IMR-90 (cell line): ENCODE measurements around the gene ISM2. TPM values are rescaled to one million over a fixed set of nuclear protein-coding genes. Genes with fewer than 3 reads are reported as not detected.

ENCODE experiments used
- ATAC-seq: fragments of 200-7000 bp; cut with Tn5 transposase; 2 replicates; pipeline ENCODE4 v1.9.1; 2020; ENCODE audit warnings: low read depth, mild to moderate bottlenecking, moderate library complexity
- BruUV-seq: library from RNA; stranded (reverse); fragments of 400-500 nt; replicated peaks from 2 replicates; lab custom pipeline; 2021; lab: Mats Ljungman, UMichigan
- CTCF ChIA-PET: fragments of 300-600 bp; formaldehyde crosslinking; extraction: SDS; loops from one replicate; lab custom pipeline; 2021; ENCODE audit warnings: antibody characterized with exemption; lab: Yijun Ruan, JAX
- POLR2A ChIA-PET: fragments of 300-600 bp; sonication (Branson Sonifier 250); formaldehyde crosslinking; loops from one replicate; lab custom pipeline; 2022; ENCODE audit warnings: antibody characterized with exemption; ENCODE audit not compliant: unreplicated experiment; lab: Charles Lee
- DNase-seq: peaks from one replicate; pipeline ENCODE4 v3.0.0; 2013
- H2AFZ ChIP-seq: replicated peaks from 2 replicates; pipeline ENCODE3; 2013; ENCODE audit warnings: low read length, mild to moderate bottlenecking; ENCODE audit not compliant: poor library complexity
- H2AK5ac ChIP-seq: 2 replicates; pipeline ENCODE4 v1.6.1; 2013; ENCODE audit warnings: low read depth, low read length, inconsistent platforms
- H2AK9ac ChIP-seq: replicated peaks from 2 replicates; pipeline ENCODE3; 2013; ENCODE audit warnings: mild to moderate bottlenecking, low read depth, low read length, moderate library complexity; ENCODE audit not compliant: poor library complexity
- H2BK120ac ChIP-seq: 2 replicates; pipeline ENCODE4 v1.6.1; 2013; ENCODE audit warnings: low read depth, low read length, inconsistent platforms
- H2BK15ac ChIP-seq: 3 replicates; pipeline ENCODE4 v1.6.1; 2013; ENCODE audit warnings: low read depth, low read length, inconsistent platforms
- H2BK20ac ChIP-seq: 2 replicates; pipeline ENCODE4 v1.6.1; 2013; ENCODE audit warnings: low read depth, mild to moderate bottlenecking, inconsistent platforms, low read length, moderate library complexity
- H2BK5ac ChIP-seq: 2 replicates; pipeline ENCODE4 v1.6.1; 2013; ENCODE audit warnings: mild to moderate bottlenecking, low read depth, low read length, inconsistent platforms; ENCODE audit not compliant: poor library complexity, severe bottlenecking
- H3K14ac ChIP-seq: replicated peaks from 2 replicates; pipeline ENCODE4 v1.6.1; 2013; ENCODE audit warnings: low read depth, low read length, inconsistent platforms
- H3K18ac ChIP-seq: 2 replicates; pipeline ENCODE4 v1.6.1; 2013; ENCODE audit warnings: low read depth, low read length, control low read depth
- H3K23ac ChIP-seq: 2 replicates; pipeline ENCODE4 v1.6.1; 2013; ENCODE audit warnings: low read depth, low read length, inconsistent platforms
- H3K27ac ChIP-seq: 2 replicates; pipeline ENCODE4 v1.5.1; 2013; ENCODE audit warnings: mild to moderate bottlenecking, control low read depth, low read length; ENCODE audit not compliant: insufficient read depth
- H3K27me3 ChIP-seq: 2 replicates; pipeline ENCODE4 v1.6.1; 2013; ENCODE audit warnings: low read length; ENCODE audit not compliant: control insufficient read depth, insufficient read depth
- H3K36me3 ChIP-seq: 2 replicates; pipeline ENCODE4 v1.6.1; 2013; ENCODE audit warnings: low read length, mixed read lengths; ENCODE audit not compliant: control insufficient read depth, insufficient read depth
- H3K4ac ChIP-seq: 2 replicates; pipeline ENCODE4 v1.6.1; 2013; ENCODE audit warnings: low read depth, low read length, inconsistent platforms
- H3K4me1 ChIP-seq: 2 replicates; pipeline ENCODE4 v1.6.1; 2013; ENCODE audit warnings: low read length, mixed read lengths; ENCODE audit not compliant: control insufficient read depth, insufficient read depth
- H3K4me2 ChIP-seq: 2 replicates; pipeline ENCODE4 v1.6.1; 2013; ENCODE audit warnings: low read depth, mild to moderate bottlenecking, control low read depth, low read length, moderate library complexity
- H3K4me3 ChIP-seq: 2 replicates; pipeline ENCODE4 v1.5.1; 2013; ENCODE audit warnings: low read depth, mild to moderate bottlenecking, control low read depth, low read length, moderate library complexity; ENCODE audit not compliant: insufficient read depth
- H3K56ac ChIP-seq: 2 replicates; pipeline ENCODE4 v1.6.1; 2013; ENCODE audit warnings: low read length, inconsistent platforms; ENCODE audit not compliant: insufficient read depth; ENCODE audit errors: extremely low read depth
- H3K79me1 ChIP-seq, 2 experiments: 2 replicates each; pipeline ENCODE4 v1.6.1; 2013; ENCODE audit warnings: low read length in 2 of 2, inconsistent platforms in 1 of 2, low read depth in 1 of 2
- H3K9ac ChIP-seq: 2 replicates; pipeline ENCODE4 v1.6.1; 2013; ENCODE audit warnings: low read depth, low read length, control low read depth
- H3K9me1 ChIP-seq: 2 replicates; pipeline ENCODE4 v1.6.1; 2013; ENCODE audit warnings: low read length, inconsistent platforms; ENCODE audit not compliant: insufficient read depth
- H3K9me3 ChIP-seq: 2 replicates; pipeline ENCODE4 v1.6.1; 2013; ENCODE audit warnings: low read length; ENCODE audit not compliant: control insufficient read depth, insufficient read depth
- H4K20me1 ChIP-seq: 2 replicates; pipeline ENCODE4 v1.6.1; 2013; ENCODE audit warnings: low read length, inconsistent platforms; ENCODE audit not compliant: insufficient read depth
- H4K5ac ChIP-seq: 2 replicates; pipeline ENCODE4 v1.6.1; 2013; ENCODE audit warnings: mild to moderate bottlenecking, low read depth, low read length, control low read depth
- H4K8ac ChIP-seq, 2 experiments: 2 replicates each; pipeline ENCODE4 v1.6.1; 2013; ENCODE audit warnings: low read depth in 2 of 2, low read length in 2 of 2, control low read depth in 1 of 2, inconsistent platforms in 1 of 2
- H4K91ac ChIP-seq: 2 replicates; pipeline ENCODE4 v1.6.1; 2013; ENCODE audit warnings: low read depth, low read length, inconsistent platforms; ENCODE audit not compliant: insufficient read depth
- BHLHE40 ChIP-seq: fragments of 150-350 bp; IDR thresholded peaks from 2 replicates; pipeline ENCODE4 v1.6.1; 2016; ENCODE audit warnings: mild to moderate bottlenecking, low read depth, low read length
- CEBPB ChIP-seq: IDR thresholded peaks from 2 replicates; pipeline ENCODE4 v1.6.1; 2012; ENCODE audit warnings: low read depth, low read length, improper control_type of control experiment
- CTCF ChIP-seq: conservative IDR thresholded peaks from 2 replicates; pipeline ENCODE4 v1.5.1; 2012; ENCODE audit warnings: mild to moderate bottlenecking, low read depth, low read length, improper control_type of control experiment
- ELK1 ChIP-seq: fragments of 150-350 bp; IDR thresholded peaks from 2 replicates; pipeline ENCODE4 v1.6.1; 2016; ENCODE audit warnings: low read depth, mild to moderate bottlenecking, low read length, moderate library complexity, borderline replicate concordance
- FOS ChIP-seq: fragments of 150-350 bp; IDR thresholded peaks from 2 replicates; pipeline ENCODE4 v1.6.1; 2016; ENCODE audit warnings: low read depth, low read length
- MAFK ChIP-seq: IDR thresholded peaks from 2 replicates; pipeline ENCODE4 v1.6.1; 2012; ENCODE audit warnings: low read depth, low read length, improper control_type of control experiment
- MXI1 ChIP-seq: IDR thresholded peaks from 2 replicates; pipeline ENCODE4 v1.6.1; 2012; ENCODE audit warnings: low read depth, mild to moderate bottlenecking, low read length, moderate library complexity, borderline replicate concordance
- NFE2L2 ChIP-seq: fragments of 150-350 bp; IDR thresholded peaks from 2 replicates; pipeline ENCODE4 v1.6.1; 2016; ENCODE audit warnings: low read depth, mild to moderate bottlenecking, low read length
- POLR2A ChIP-seq: IDR thresholded peaks from 2 replicates; pipeline ENCODE4 v1.6.1; 2012; ENCODE audit warnings: mild to moderate bottlenecking, low read depth, low read length
- RAD21 ChIP-seq: IDR thresholded peaks from 2 replicates; pipeline ENCODE4 v1.6.1; 2012; ENCODE audit warnings: low read length, improper control_type of control experiment
- RCOR1 ChIP-seq: IDR thresholded peaks from 2 replicates; pipeline ENCODE4 v1.6.1; 2012; ENCODE audit warnings: mild to moderate bottlenecking, low read length, improper control_type of control experiment; ENCODE audit not compliant: insufficient replicate concordance
- RFX5 ChIP-seq: IDR thresholded peaks from 2 replicates; pipeline ENCODE4 v1.8.0; 2012; ENCODE audit warnings: low read depth, mild to moderate bottlenecking, low read length, moderate library complexity
- SMC3 ChIP-seq: fragments of 150-350 bp; IDR thresholded peaks from 2 replicates; pipeline ENCODE4 v1.6.1; 2016; ENCODE audit warnings: low read depth, mild to moderate bottlenecking, antibody characterized with exemption, low read length, moderate library complexity
- WGBS, 2 experiments: methylation state at CpG; one replicate each; pipeline versions ENCODE4 v1.1.5 to v1.1.7; 2013; ENCODE audit warnings: missing lambda C conversion rate in 2 of 2; ENCODE audit not compliant: insufficient read length in 1 of 2; ENCODE audit errors: extremely low coverage in 2 of 2; 5-methylcytosine and 5-hydroxymethylcytosine counted together
- dilution Hi-C: fragments of 300-500 bp; cut with HindIII; formaldehyde crosslinking; loops from one replicate; pipeline ENCODE4 v1.14.3; 2018; ENCODE audit warnings: low sequenced_read_pairs; ENCODE audit not compliant: unreplicated experiment
- in situ Hi-C: fragments of 300-500 bp; cut with MboI; formaldehyde crosslinking; loops from 3 replicates; pipeline ENCODE4 v1.14.3; 2019; ENCODE audit warnings: low sequenced_read_pairs, inconsistent platforms, mixed read lengths
- intact Hi-C: fragments of 100-400 bp; cut with micrococcal nuclease; formaldehyde crosslinking; loops from 2 replicates; pipeline ENCODE4 v1.10.0; 2022
- polyA plus RNA-seq, 3 experiments: library from polyadenylated mRNA; depleted of rRNA; stranded (reverse); fragments of >200 nt; gene quantifications; 2 replicates each; pipeline ENCODE4 v1.2.3, GENCODE V29; 2012; ENCODE audit warnings: low replicate concordance in 1 of 3
- total RNA-seq: library from RNA; depleted of rRNA; stranded (reverse); fragments of >200 nt; gene quantifications from 2 replicates; pipeline ENCODE4 v1.2.3, GENCODE V29; 2012

ISM2 gene
- total and polyA plus RNA-seq, 2 of the 4 experiments (the other 2 are of a cell fraction), result under 0.01 to 0.12 TPM

GRCh38 chr14:77436042-77436441, 62.6 kb downstream of the ISM2 start:
- no peak overlapping the region for H2AFZ ChIP-seq
- no CpG with 5 or more reads among the region's 3 CpGs for WGBS, 2 experiments
- H4K91ac ChIP-seq, result no peak overlapping the region
- ChIA-PET POLR2A (no interaction called here), CTCF (no interaction called here)
- H3K9me3 ChIP-seq, result no peaks in the 10 kb centered on the region
- DNase-seq (no peak), ATAC-seq (no peak)
- peaks cover 2% of the 10 kb centered on the region; the same call in 1 of the 2 replicates for H3K9me1 ChIP-seq
- no peaks in the 10 kb centered on the region for H3K27me3 ChIP-seq
- no peak overlapping the region for H2AK5ac ChIP-seq
- no peak overlapping the region for H4K8ac ChIP-seq
- no peak overlapping the region for H2BK5ac ChIP-seq
- no peak overlapping the region for H3K14ac ChIP-seq
- no peak overlapping the region for H3K18ac ChIP-seq
- BruUV-seq, result no TSS peak
- intact Hi-C loops (no loop called here), dilution Hi-C loops (no loop called here), in situ Hi-C loops (no loop called here)
- no peak overlapping the region for H3K4me3 ChIP-seq
- H3K9ac ChIP-seq, result no peak overlapping the region
- H3K36me3 ChIP-seq, result peaks cover 31% of the 10 kb centered on the region
- no peak overlapping the region for H3K23ac ChIP-seq
- H2BK15ac ChIP-seq, result no peak overlapping the region
- H3K4ac ChIP-seq, result no peak overlapping the region
- H2BK20ac ChIP-seq, result no peak overlapping the region
- H3K56ac ChIP-seq, result no peak overlapping the region
- no peak overlapping the region for H4K5ac ChIP-seq
- H3K79me1 ChIP-seq, result no peaks in the 10 kb centered on the region; a peak in 1 of 4 replicates
- H4K20me1 ChIP-seq, result no peaks in the 10 kb centered on the region
- no peak overlapping the region for H2BK120ac ChIP-seq
- no peaks in the 10 kb centered on the region for H3K4me1 ChIP-seq
- H3K4me2 ChIP-seq, result no peak overlapping the region
- TF ChIP-seq FOS (no peak), RAD21 (no peak), NFE2L2 (no peak), RFX5 (no peak), SMC3 (no peak), RCOR1 (no peak), CEBPB (no peak), MAFK (no peak), POLR2A (no peak), BHLHE40 (no peak), ELK1 (no peak), MXI1 (no peak), CTCF (no peak)
- no peak overlapping the region for H2AK9ac ChIP-seq
- no peak overlapping the region for H3K27ac ChIP-seq
